SU-DHL-6 (cell line): ENCODE data around the gene WIPF3.

ENCODE experiments used
- H2AFZ ChIP-seq: fragments of 200-600 bp; sonication (generic); 2 replicates; pipeline ENCODE4 v1.6.1; 2014; ENCODE audit warnings: low read depth, mild to moderate bottlenecking, moderate library complexity, mixed read lengths, antibody characterized with exemption, low read length; ENCODE audit not compliant: severe bottlenecking
- H3F3A ChIP-seq: fragments of 200-600 bp; shearing (Covaris generic); 2 replicates; pipeline ENCODE4 v1.6.0; 2016; ENCODE audit warnings: antibody characterized with exemption, mild to moderate bottlenecking; ENCODE audit not compliant: insufficient read depth
- H3K27ac ChIP-seq: fragments of 200-600 bp; sonication (generic); 2 replicates; pipeline ENCODE4 v1.5.1; 2016; ENCODE audit warnings: low read depth, mild to moderate bottlenecking, low read length, moderate library complexity, mixed read lengths
- H3K27me3 ChIP-seq: fragments of 200-600 bp; sonication (generic), shearing (Covaris generic); 2 replicates; pipeline ENCODE4 v1.6.0; 2014; ENCODE audit warnings: mild to moderate bottlenecking, low read length
- H3K36me3 ChIP-seq: fragments of 200-600 bp; sonication (generic); 2 replicates; pipeline ENCODE4 v1.6.1; 2014; ENCODE audit warnings: mild to moderate bottlenecking, low read length, mixed read lengths
- H3K4me2 ChIP-seq: fragments of 300-600, 200-600 bp; shearing (Covaris generic), sonication (generic); 2 replicates; pipeline ENCODE4 v1.6.0; 2014; ENCODE audit warnings: low read length, low read depth, mild to moderate bottlenecking; ENCODE audit not compliant: poor library complexity, severe bottlenecking
- H3K4me3 ChIP-seq: fragments of 200-600 bp; sonication (generic); 2 replicates; pipeline ENCODE4 v1.5.1; 2014; ENCODE audit warnings: antibody characterized with exemption, low read length, mild to moderate bottlenecking, mixed read lengths; ENCODE audit not compliant: insufficient read depth, poor library complexity, severe bottlenecking
- H3K79me2 ChIP-seq: fragments of 200-600 bp; sonication (generic); 2 replicates; pipeline ENCODE4 v1.6.1; 2014; ENCODE audit warnings: mild to moderate bottlenecking, low read length, moderate library complexity; ENCODE audit not compliant: insufficient read depth
- H3K9ac ChIP-seq: fragments of 200-600 bp; sonication (generic); 2 replicates; pipeline ENCODE4 v1.7.0; 2014; ENCODE audit warnings: mild to moderate bottlenecking, low read length
- H3K9me2 ChIP-seq: fragments of 200-600 bp; sonication (generic); replicated peaks from 2 replicates; pipeline ENCODE4 v1.6.1; 2014; ENCODE audit warnings: low read length; ENCODE audit not compliant: insufficient read depth
- H3K9me3 ChIP-seq: fragments of 200-600 bp; sonication (generic); 2 replicates; pipeline ENCODE4 v1.6.1; 2014; ENCODE audit warnings: low read length, mixed read lengths; ENCODE audit not compliant: insufficient read depth
- H4K20me1 ChIP-seq: fragments of 200-600 bp; sonication (generic); 2 replicates; pipeline ENCODE4 v1.6.1; 2014; ENCODE audit warnings: low read depth, mild to moderate bottlenecking, antibody characterized with exemption, low read length, moderate library complexity, mixed read lengths
- EZH2phosphoT487 ChIP-seq: fragments of 200-600 bp; sonication (generic), shearing (Covaris generic); conservative IDR thresholded peaks from 2 replicates; pipeline ENCODE4 v1.6.1; 2018; ENCODE audit warnings: mild to moderate bottlenecking, antibody characterized with exemption, low read length, moderate library complexity, mixed read lengths
- TF ChIP-seq, protein P1 (sequence below): fragments of 200-600 bp; sonication (generic); IDR thresholded peaks from one replicate; pipeline ENCODE4 v1.5.1; 2017; ENCODE audit warnings: antibody characterized with exemption, mild to moderate bottlenecking, low read length, moderate library complexity; ENCODE audit not compliant: insufficient read depth, poor library complexity, severe bottlenecking

WIPF3 gene

DNA sequence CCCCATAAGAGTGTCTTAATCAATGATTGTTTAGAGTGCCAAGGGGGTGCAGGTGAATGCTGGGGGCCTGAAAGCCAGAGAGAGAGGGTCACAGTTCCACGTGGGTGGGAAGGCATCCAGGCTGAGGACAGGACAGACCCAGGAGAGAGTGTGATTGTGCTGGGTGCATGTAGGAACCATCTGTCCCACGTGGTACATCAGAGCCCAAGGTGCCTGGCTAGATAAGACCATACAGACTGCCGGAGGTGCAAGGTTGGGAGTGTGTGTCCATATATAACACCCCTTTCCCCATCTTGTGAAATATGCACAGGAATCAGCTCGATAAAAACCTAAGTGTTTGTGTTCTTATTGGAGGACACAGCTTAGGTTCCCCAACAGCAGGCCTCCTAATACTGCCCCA, 85.5 kb downstream of the WIPF3 start:
- H3K27ac ChIP-seq, result no peak overlapping the region
- H3K9ac ChIP-seq, result no peak overlapping the region
- no peaks in the 10 kb centered on the region for H3K27me3 ChIP-seq
- no peaks in the 10 kb centered on the region for H3K79me2 ChIP-seq
- H3F3A ChIP-seq, result no peaks in the 10 kb centered on the region
- TF ChIP-seq EZH2phosphoT487, result no peak
- TF ChIP-seq, protein P1, sequence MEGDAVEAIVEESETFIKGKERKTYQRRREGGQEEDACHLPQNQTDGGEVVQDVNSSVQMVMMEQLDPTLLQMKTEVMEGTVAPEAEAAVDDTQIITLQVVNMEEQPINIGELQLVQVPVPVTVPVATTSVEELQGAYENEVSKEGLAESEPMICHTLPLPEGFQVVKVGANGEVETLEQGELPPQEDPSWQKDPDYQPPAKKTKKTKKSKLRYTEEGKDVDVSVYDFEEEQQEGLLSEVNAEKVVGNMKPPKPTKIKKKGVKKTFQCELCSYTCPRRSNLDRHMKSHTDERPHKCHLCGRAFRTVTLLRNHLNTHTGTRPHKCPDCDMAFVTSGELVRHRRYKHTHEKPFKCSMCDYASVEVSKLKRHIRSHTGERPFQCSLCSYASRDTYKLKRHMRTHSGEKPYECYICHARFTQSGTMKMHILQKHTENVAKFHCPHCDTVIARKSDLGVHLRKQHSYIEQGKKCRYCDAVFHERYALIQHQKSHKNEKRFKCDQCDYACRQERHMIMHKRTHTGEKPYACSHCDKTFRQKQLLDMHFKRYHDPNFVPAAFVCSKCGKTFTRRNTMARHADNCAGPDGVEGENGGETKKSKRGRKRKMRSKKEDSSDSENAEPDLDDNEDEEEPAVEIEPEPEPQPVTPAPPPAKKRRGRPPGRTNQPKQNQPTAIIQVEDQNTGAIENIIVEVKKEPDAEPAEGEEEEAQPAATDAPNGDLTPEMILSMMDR, result no peak
- H3K36me3 ChIP-seq, result no peaks in the 10 kb centered on the region
- no peaks in the 10 kb centered on the region for H4K20me1 ChIP-seq
- no peaks in the 10 kb centered on the region for H3K9me2 ChIP-seq
- H3K4me2 ChIP-seq, result no peak overlapping the region
- H2AFZ ChIP-seq, result no peak overlapping the region
- H3K9me3 ChIP-seq, result no peaks in the 10 kb centered on the region
- no peak overlapping the region for H3K4me3 ChIP-seq

DNA sequence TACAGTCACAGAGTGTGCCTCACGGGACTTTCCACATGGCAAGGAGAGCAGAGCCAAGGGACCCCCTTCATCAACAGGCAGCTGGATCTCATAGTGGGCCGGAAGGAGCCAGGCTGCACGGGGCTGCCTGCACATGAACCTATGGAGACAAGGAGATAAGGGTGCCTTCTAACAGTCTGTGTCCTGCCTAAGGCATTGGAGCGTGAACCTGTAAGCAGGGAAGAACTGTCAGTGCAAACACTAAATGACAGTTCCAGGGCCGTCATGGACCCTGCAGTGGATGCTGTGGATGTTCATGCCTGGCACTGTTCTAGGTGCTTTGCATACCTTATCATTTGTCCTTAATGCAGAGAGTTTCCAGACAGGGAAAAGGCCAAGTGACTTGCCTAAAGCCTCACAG, 85.9 kb downstream of the WIPF3 start:
- no peaks in the 10 kb centered on the region for H3K27me3 ChIP-seq
- no peak overlapping the region for H3K4me3 ChIP-seq
- H3K79me2 ChIP-seq, result no peaks in the 10 kb centered on the region
- H3K9ac ChIP-seq, result no peak overlapping the region
- no peak overlapping the region for H2AFZ ChIP-seq
- no peak for TF ChIP-seq EZH2phosphoT487
- TF ChIP-seq, protein P1, result no peak
- no peaks in the 10 kb centered on the region for H3K9me2 ChIP-seq
- H3F3A ChIP-seq, result no peaks in the 10 kb centered on the region
- H3K4me2 ChIP-seq, result no peak overlapping the region
- no peaks in the 10 kb centered on the region for H4K20me1 ChIP-seq
- H3K27ac ChIP-seq, result no peak overlapping the region
- no peaks in the 10 kb centered on the region for H3K9me3 ChIP-seq
- no peaks in the 10 kb centered on the region for H3K36me3 ChIP-seq

DNA sequence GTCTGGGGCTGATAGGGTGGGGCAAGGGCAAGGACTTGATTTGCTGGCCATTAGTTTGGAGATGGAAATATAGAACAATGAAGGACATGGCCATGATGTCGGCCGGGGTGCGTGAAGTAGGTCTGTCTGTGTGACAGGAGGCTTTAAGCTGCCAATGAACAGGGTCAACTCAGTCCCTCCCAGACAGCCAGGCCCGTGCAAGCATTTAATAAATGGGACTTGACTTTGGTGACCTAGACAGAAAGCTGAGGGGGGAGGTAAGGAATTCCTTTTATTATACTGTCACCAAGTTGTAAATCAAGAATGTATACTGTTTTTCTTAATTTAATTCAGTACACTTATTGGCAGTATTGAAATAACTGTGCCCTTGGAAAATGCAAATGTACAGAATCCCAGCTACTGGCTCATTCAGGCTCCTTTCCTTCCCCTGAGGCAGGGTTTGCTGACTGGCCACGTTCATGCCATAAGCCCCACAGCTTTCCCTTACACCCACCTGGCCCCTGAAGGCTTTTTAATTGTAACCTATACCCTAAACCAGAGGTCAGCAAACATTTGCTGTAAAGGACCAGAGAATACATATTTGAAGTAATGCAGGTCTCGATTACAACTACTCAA, 87.2 kb downstream of the WIPF3 start:
- Histone ChIP-seq H3K9me3 (no peaks in the 10 kb centered on the region), H3K9ac (no peak overlapping the region), H3K79me2 (no peaks in the 10 kb centered on the region), H3K9me2 (no peaks in the 10 kb centered on the region), H3K27ac (no peak overlapping the region), H3K4me3 (no peak overlapping the region), H4K20me1 (no peaks in the 10 kb centered on the region), H3F3A (no peaks in the 10 kb centered on the region), H3K36me3 (no peaks in the 10 kb centered on the region), H2AFZ (no peak overlapping the region), H3K27me3 (no peaks in the 10 kb centered on the region), H3K4me2 (no peak overlapping the region)
- no peak for TF ChIP-seq EZH2phosphoT487
- TF ChIP-seq, protein P1, result no peak
